Measurements from ENCODE around the gene ART3. TPM values are rescaled to one million over a fixed set of nuclear protein-coding genes. Genes with fewer than 3 reads are reported as not detected.

The ART3 gene
- total and polyA plus RNA-seq, 9 of the 15 experiments (the other 6 are each of a cell fraction or from before 2014, with no cell fraction given), result 0.69 to 1.4 (median 1.1) TPM; not detected in 1

GRCh38 chr4:76148142-76148865, 73.8 kb downstream of the ART3 start, which contains the start of gene NUP54 (continued):
- TF ChIP-seq TRIM25 (IDR thresholded peaks at IDR 0.05; ENCODE audit: borderline replicate concordance) (0 out of 2 replicates have a peak, but pooled peaks have one; percentile 20), FOXP1 (CRISPR knock-in tag; IDR thresholded peaks at IDR 0.05) (peak; percentile 87), CC2D1A (IDR thresholded peaks at IDR 0.05) (peak; percentile 55; the same call in 1 of the 2 replicates), ZNF436 (CRISPR knock-in tag; IDR thresholded peaks at IDR 0.05) (no peak), HIVEP1 (CRISPR knock-in tag; IDR thresholded peaks at IDR 0.05) (no peak), BCL6 (CRISPR knock-in tag; IDR thresholded peaks at IDR 0.05) (no peak), JUND (IDR thresholded peaks at IDR 0.05; ENCODE audit: borderline replicate concordance, low read depth, low read length) (peak; percentile 83), JUND (tag; IDR thresholded peaks at IDR 0.05; ENCODE audit: borderline replicate concordance, low read depth, low read length) (no peak), ZNF316 (IDR thresholded peaks at IDR 0.05) (peak; percentile 71), KDM2B (CRISPR knock-in tag; IDR thresholded peaks at IDR 0.05) (no peak), CEBPB (tag; IDR thresholded peaks at IDR 0.05) (no peak), XRCC3 (IDR thresholded peaks at IDR 0.05) (no peak), ETV5 (CRISPR knock-in tag; IDR thresholded peaks at IDR 0.05; ENCODE audit: low read depth) (peak; percentile 94), NCOA2 (IDR thresholded peaks at IDR 0.05; ENCODE audit: partially characterized antibody in 2 of 2) (no peak), JUN (IDR thresholded peaks at IDR 0.05; ENCODE audit: borderline replicate concordance, low read depth, low read length) (peak; percentile 43; the same call in 1 of the 2 replicates), JUN (CRISPR knock-in tag; IDR thresholded peaks at IDR 0.05; ENCODE audit: borderline replicate concordance) (peak; percentile 60; the same call in 1 of the 2 replicates), SMARCA4 (IDR thresholded peaks at IDR 0.05) (peak; percentile 58; the same call in 1 of the 2 replicates), ZNF584 (CRISPR knock-in tag; IDR thresholded peaks at IDR 0.05; ENCODE audit: low read depth) (no peak), TRIM28 (IDR thresholded peaks at IDR 0.05) (no peak), L3MBTL2 (IDR thresholded peaks at IDR 0.05) (peak; percentile 83), ZNF639 (CRISPR knock-in tag; conservative IDR thresholded peaks at IDR 0.05 in 1 of 2, IDR thresholded peaks at IDR 0.05 in 1 of 2) (peak; percentile 35 to 94; a peak in 2 of 4 replicates), MBD2 (IDR thresholded peaks at IDR 0.05; ENCODE audit: borderline replicate concordance, low read depth) (peak; percentile 81; the same call in 1 of the 2 replicates)
- TF ChIP-seq, protein P1, sequence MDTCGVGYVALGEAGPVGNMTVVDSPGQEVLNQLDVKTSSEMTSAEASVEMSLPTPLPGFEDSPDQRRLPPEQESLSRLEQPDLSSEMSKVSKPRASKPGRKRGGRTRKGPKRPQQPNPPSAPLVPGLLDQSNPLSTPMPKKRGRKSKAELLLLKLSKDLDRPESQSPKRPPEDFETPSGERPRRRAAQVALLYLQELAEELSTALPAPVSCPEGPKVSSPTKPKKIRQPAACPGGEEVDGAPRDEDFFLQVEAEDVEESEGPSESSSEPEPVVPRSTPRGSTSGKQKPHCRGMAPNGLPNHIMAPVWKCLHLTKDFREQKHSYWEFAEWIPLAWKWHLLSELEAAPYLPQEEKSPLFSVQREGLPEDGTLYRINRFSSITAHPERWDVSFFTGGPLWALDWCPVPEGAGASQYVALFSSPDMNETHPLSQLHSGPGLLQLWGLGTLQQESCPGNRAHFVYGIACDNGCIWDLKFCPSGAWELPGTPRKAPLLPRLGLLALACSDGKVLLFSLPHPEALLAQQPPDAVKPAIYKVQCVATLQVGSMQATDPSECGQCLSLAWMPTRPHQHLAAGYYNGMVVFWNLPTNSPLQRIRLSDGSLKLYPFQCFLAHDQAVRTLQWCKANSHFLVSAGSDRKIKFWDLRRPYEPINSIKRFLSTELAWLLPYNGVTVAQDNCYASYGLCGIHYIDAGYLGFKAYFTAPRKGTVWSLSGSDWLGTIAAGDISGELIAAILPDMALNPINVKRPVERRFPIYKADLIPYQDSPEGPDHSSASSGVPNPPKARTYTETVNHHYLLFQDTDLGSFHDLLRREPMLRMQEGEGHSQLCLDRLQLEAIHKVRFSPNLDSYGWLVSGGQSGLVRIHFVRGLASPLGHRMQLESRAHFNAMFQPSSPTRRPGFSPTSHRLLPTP (IDR thresholded peaks at IDR 0.05; ENCODE audit: borderline replicate concordance, extremely low read depth, insufficient read length), result no peak
